NCI-H774 (cell line): Measurements from ENCODE around the gene NSFL1C.
"Not testable (repeated sequence)": the region's sequence is repeated elsewhere in the genome, so short reads cannot be mapped to it uniquely, and the experiment has no call there.

Experiments used
- DNase-seq: peaks from one replicate; lab custom pipeline; 2025; lab: John Stamatoyannopoulos, UW

NSFL1C gene

DNA sequence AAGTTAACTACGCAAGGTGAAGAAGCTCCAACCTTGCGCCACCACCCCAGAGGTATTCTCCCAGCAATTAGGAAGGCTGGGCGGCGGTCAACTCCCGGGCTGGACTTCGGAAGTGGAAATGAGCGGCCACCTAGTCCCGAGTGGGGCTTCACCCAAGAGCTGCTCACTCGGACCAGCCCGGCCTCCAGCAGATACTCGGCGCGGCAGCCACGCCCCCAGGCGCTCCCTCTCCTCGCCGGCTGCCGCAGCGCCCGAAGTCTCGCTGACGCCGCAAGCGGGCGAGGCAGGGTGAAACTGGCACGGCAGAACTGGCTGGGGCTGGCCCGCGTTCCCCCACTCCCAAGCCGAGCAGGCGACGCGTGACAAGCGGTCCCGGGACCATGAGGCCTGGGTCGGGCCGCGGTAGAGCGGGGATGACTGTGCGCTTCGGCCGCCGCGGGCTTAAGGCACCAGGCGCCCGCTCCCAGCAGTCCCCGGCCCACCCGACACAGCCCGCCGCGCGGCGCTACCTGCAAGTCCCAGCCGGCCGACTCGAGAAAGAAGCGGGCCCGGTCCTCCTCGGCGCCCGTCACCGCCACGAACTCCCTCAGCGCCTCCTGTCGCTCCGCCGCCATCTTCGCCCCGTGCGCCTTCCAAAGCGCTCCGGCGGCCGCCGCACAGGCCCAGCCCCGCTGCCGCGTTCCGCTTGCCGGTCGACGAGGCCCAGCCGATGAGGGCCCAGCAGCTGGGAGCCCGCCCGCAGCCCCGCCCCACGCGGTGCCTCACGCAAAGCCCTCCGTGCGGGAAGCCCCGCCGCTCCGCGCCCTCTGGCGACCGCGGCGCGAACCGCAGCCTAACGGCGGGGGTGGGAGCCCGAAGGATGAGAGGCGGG is at the start of gene NSFL1C:
Gene NSFL1C (minus strand): TSS at position 639 of the 871 bp plus-strand sequence. CDS start 25 bp downstream, at position 614.
- peak; percentile 93 for DNase-seq

DNA sequence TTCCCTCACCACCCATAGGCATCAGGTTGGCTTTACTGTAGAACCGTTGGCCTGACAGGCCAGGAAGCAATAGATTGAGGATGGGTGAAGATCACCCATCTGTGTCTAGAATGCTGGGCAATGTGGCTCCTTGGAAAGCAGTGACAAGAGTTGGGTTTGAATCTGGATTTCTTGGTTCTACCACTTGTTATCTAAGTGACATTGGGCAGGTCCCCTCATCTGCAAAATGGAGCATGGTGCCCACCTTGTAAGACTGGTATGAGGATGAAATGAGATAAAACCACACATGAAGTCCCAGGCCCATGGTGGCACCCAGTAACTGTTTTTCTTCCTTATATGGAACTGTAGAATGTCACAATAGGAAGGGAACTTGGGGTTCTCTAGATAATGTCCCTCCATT is 47.2 kb upstream of the NSFL1C start:
- no peak for DNase-seq

GRCh38 chr20:1509237-1509636 is 42.6 kb upstream of the NSFL1C start:
- no peak for DNase-seq

GRCh38 chr20:1508574-1508973 is 41.9 kb upstream of the NSFL1C start:
- no peak for DNase-seq

- no peak for DNase-seq
Observed at GRCh38 chr20:1507276-1507675, 40.6 kb upstream of the NSFL1C start.

DNA sequence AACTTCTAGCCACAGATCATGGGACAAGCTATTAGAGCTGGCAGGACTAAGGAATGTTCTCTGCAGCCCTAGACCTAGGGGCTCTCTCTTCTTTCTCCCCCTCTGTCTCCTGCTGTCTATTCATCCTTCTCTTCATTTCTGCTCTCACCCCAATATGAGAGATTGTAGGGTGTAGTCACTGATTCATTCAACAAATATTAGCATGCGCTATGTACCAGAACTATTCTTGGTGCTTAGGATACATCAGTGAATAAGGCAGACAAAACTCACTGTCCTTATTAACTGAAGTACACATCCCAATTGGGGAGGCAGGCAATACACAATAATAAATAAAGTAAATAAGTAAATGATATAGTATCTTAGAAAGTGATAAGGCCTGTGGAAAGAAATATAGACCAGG is 39.2 kb upstream of the NSFL1C start:
- no peak for DNase-seq

DNA sequence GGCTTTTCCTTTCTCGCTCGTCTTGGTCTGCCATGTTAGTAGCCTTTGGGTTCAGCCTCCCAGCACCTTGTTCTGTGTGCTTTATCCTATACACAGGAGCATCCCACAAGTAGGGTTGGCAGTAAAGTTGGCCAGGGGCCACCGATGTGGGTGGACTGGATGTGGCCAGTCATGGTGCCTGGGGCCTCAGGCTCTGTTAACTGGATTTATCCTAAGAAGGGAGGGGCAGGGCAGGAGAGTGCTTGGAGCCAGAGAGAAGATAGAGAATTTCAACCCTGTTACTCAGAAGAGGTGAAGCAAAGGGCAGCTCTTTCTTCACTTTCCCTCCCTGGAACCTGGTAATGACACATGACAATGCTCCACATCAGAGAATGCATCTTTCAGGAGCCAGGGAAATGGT is 38.7 kb upstream of the NSFL1C start:
- DNase-seq, result no peak

GRCh38 chr20:1503564-1504227 is 37.0 kb upstream of the NSFL1C start:
- DNase-seq, result peak; percentile 69

- DNase-seq, result no peak
Observed at GRCh38 chr20:1500496-1500895, 33.8 kb upstream of the NSFL1C start.

DNA sequence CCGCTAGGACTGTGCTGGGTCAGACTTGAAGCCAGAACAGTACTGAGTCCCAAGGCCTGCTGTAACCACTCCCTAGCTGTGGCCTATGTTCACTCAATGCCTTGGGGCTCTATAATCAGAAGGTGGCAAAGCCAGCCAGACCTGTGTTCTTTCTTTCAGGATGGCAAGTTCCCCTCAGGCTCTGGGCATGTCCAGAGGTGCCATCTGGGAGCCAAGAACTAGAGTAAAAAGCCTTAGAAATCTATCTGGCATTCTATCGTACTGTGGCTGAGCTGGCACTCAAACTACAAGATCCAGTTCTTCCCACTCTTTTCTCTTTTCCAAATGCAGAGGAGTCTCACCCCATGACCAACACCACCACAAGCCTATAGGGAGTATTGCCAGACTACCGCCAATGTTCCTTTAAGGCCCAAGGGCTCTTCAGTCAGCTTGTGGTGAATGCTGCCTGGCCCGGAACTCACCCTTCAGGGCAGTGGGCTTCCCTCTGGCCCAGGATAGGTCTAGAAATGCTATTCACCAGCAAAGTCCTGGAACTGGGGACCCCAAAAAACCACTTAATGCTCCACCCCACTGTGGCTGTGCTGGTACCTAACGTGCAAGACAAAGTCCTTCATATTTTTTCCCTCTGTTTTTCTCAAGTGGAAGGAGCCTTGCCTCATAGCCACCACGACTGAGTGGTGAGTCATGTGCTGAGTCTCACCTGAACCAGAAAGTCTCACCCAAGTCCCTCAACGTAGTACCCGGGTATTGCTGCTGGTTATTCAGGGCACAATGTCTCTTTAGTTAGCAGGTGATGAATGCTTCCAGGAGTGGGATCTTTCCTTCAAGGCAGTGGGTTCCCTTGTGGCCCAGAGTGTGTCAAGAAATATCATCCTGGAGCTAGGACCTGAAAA is 33.1 kb upstream of the NSFL1C start:
- no peak for DNase-seq

GRCh38 chr20:1497371-1497770 is 30.7 kb upstream of the NSFL1C start:
- DNase-seq, result not testable (repeated sequence)

GRCh38 chr20:1496930-1497329 is 30.3 kb upstream of the NSFL1C start:
- no peak for DNase-seq

GRCh38 chr20:1494436-1494835 is 27.8 kb upstream of the NSFL1C start:
- DNase-seq, result no peak

GRCh38 chr20:1493536-1493935 is 26.9 kb upstream of the NSFL1C start:
- no peak for DNase-seq

- no peak for DNase-seq
Observed at GRCh38 chr20:1491860-1492642, 25.4 kb upstream of the NSFL1C start.

DNA sequence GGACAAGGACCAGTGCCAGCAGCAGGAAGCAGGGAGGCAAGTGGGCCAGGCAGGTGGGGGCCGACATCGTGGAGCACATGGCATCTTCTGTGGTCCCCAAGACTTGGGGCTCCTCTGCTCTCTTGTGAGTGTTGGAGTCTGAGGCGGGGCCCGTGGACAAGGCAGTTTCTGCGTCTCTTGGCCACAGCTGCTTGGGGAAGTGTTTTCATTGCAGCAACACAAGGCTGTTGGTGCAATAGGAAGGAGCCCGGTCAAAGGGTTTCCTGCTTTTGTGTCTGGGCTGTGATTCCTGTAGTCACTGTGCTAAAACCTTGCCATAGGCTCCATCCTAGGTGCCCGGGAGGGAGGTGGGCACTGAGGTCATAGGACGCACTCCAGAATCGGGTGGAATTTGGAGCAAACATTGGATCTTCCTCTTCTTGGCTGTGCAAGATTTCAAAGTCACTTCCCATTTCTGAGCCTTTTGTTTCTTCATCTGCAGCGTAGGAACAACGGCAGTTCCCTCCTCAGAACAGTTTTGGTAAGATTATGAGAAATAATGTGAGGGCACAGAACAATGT is 24.7 kb upstream of the NSFL1C start, which contains the start of gene SIRPB2:
Gene SIRPB2 (minus strand): TSS at position 140 of the 560 bp plus-strand sequence. CDS start 61 bp downstream, at position 79.
- no peak for DNase-seq

GRCh38 chr20:1490643-1491195 is 24.1 kb upstream of the NSFL1C start:
- DNase-seq, result no peak

- no peak for DNase-seq
Observed at GRCh38 chr20:1489764-1490436, 23.3 kb upstream of the NSFL1C start.

GRCh38 chr20:1489325-1489724 is 22.7 kb upstream of the NSFL1C start:
- DNase-seq, result no peak

DNA sequence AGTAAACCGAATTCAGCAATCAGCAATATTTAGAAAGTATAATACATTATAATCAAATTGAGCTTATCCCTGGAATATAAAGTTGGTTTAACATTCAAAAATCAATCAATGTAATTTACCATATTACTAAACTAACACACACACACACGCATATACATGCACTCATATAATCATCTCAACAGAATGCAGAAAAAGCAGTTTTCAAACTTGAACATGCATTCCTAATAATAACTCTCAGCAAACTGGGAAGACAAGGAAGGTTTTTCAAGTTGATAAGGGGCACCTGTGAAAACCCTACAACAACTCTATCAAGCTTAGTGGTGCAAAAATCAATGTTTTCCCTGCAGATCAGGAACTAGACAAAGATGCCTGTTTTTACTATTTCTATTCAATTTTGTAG is 19.9 kb upstream of the NSFL1C start:
- DNase-seq, result no peak
